Suprapubic skin (tissue), 4 donors: Measurements from ENCODE around the gene IRX1. TPM values are rescaled to one million over a fixed set of nuclear protein-coding genes. Genes with fewer than 3 reads are reported as not detected.
A peak's percentile ranks its signal among the peaks of the same experiment; 100 is the strongest.

Experiments used
- DNase-seq, 2 donors: peaks; one replicate each; pipeline ENCODE4 v3.0.0-alpha.2; 2019; ENCODE audit warnings: low spot score in 2 of 2
- H3K27ac ChIP-seq: fragments of 200-600 bp; sonication (generic); one replicate; pipeline ENCODE4 v1.5.1; 2019
- H3K27me3 ChIP-seq: fragments of 200-600 bp; sonication (generic); one replicate; pipeline ENCODE4 v1.5.1; 2019
- H3K36me3 ChIP-seq: fragments of 200-600 bp; sonication (generic); one replicate; pipeline ENCODE4 v1.5.1; 2019
- H3K4me1 ChIP-seq: fragments of 200-600 bp; sonication (generic); one replicate; pipeline ENCODE4 v1.5.1; 2019
- H3K4me3 ChIP-seq: fragments of 200-600 bp; sonication (generic); one replicate; pipeline ENCODE4 v1.5.1; 2019; ENCODE audit warnings: mild to moderate bottlenecking
- H3K9me3 ChIP-seq: fragments of 200-600 bp; sonication (generic); one replicate; pipeline ENCODE4 v1.5.1; 2019
- CTCF ChIP-seq, 2 donors: fragments of 200-600 bp in 1 of 2; fragments of 450-650 bp in 1 of 2; sonication (generic) in 1 of 2; IDR thresholded peaks; one replicate each; pipeline ENCODE4 v1.5.1; 2016 to 2019; ENCODE audit warnings: antibody characterized with exemption in 2 of 2, mild to moderate bottlenecking in 1 of 2, moderate library complexity in 1 of 2
- EP300 ChIP-seq: sonication (generic); formaldehyde crosslinking; IDR thresholded peaks from one replicate; pipeline ENCODE4 v1.6.1; 2017; ENCODE audit warnings: antibody characterized with exemption
- POLR2A ChIP-seq, 2 donors: fragments of 450-650 bp; IDR thresholded peaks; one replicate each; pipeline ENCODE4 v1.6.1; 2017; ENCODE audit warnings: antibody characterized with exemption in 2 of 2, mild to moderate bottlenecking in 2 of 2, moderate library complexity in 2 of 2
- POLR2AphosphoS5 ChIP-seq, 3 donors: sonication (generic); formaldehyde crosslinking; IDR thresholded peaks; one replicate each; pipeline ENCODE4 v1.6.1; 2017; ENCODE audit warnings: antibody characterized with exemption in 3 of 3
- WGBS: methylation state at CpG from one replicate; pipeline ENCODE4 v1.1.5; 2018; 5-methylcytosine and 5-hydroxymethylcytosine counted together
- total RNA-seq, 4 donors: library from RNA; depleted of rRNA; stranded (reverse); fragments of >200 nt; gene quantifications; one replicate each; pipeline ENCODE4 v1.1.0, GENCODE V29; 2016

The IRX1 gene
- total RNA-seq, 4 donors from 2014 or later, result 4.2 to 7.9 (median 6.3) TPM

DNA sequence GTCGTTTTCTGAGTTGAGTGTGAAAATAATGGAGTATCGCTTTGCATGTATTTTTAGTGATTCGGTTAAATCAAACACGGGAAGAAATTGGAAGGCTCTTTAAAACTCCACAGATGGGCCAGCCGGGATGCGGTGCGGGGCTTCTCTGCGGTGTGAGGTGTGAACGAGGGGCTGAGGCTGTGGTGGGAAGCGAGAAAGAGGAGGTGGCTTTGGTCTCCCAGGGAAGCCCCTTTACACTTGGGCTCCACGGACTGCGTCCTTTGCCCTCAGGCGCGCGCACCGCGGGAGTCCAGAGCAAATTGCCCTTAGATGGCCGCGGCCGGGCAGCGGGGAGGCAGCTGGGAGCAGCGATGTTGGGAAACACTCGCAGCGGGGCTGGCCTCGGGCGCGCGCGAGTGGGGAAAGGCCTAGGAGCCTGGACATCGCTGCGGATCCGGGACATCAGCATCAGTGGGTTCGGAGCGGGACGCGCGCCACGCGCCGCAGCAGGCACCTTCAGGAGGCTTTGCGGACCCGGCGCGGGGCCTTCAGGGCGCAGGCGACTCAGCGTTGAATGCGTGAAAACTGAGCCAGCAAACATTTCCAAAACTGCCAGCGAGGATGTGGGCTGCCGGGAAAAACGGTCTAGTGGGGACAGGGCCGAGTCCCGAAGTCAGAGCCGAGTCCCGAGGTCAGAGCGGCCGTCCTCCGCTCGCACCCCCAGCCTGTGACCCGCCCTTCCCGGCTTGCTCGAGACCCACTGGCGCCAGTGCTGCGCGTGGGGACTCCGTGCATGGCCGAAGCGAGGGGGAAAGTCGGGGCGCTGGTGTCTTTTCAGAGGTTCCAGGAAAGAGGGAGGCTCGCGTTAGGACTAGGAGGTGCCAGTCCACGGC is 6.5 kb downstream of the IRX1 start:
- peaks cover 51% of the 10 kb centered on the region for H3K27me3 ChIP-seq

GRCh38 chr5:3602785-3603502 is 7.3 kb downstream of the IRX1 start:
- Histone ChIP-seq H3K4me3 (peak overlapping the region; percentile 20), H3K27me3 (peaks cover 44% of the 10 kb centered on the region), H3K9me3 (no peaks in the 10 kb centered on the region), H3K36me3 (peaks cover 2% of the 10 kb centered on the region), H3K4me1 (peaks cover 29% of the 10 kb centered on the region), H3K27ac (peak overlapping the region; percentile 15)
- peak in 1 of 2 donors; percentile 31 for TF ChIP-seq CTCF (IDR thresholded peaks at IDR 0.05)
- no peak for TF ChIP-seq POLR2A (IDR thresholded peaks at IDR 0.05)
- WGBS, result 58% methylated on average over 23 of the region's 45 CpGs
- no peak for DNase-seq

More for the DNA sequence above, 6.5 kb downstream of the IRX1 start:
- no peaks in the 10 kb centered on the region for H3K9me3 ChIP-seq
- peaks cover 29% of the 10 kb centered on the region for H3K4me1 ChIP-seq
- no peak for TF ChIP-seq POLR2AphosphoS5 (IDR thresholded peaks at IDR 0.05)
- no peak for TF ChIP-seq EP300
- no peak for TF ChIP-seq CTCF (IDR thresholded peaks at IDR 0.05)
- TF ChIP-seq POLR2A (IDR thresholded peaks at IDR 0.05), result no peak
- H3K27ac ChIP-seq, result peak overlapping the region; percentile 15
- no peak for DNase-seq
- H3K4me3 ChIP-seq, result peak overlapping the region; percentile 20
- peaks cover 2% of the 10 kb centered on the region for H3K36me3 ChIP-seq
- 78% methylated on average over 56 of the region's 73 CpGs for WGBS

DNA sequence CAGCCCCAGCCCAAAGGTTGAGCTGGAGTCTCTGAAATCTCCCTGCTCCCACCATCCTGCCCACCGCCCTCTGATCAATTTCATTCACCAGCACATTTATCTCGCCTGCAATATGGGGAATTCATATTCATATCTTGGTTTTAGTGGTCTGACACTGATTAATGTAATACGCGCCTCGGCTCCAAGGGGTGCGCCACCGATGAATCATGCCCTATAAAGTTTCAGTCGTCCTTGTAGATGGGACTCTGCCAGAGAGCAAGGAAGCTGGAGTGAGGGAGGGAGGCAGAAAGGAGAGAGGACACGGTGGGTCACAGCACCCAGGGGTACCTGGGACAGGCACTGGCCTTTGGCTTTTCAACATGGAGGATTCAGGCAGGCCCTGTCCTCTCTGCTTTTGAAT is 8.9 kb downstream of the IRX1 start:
- H3K27me3 ChIP-seq, result peaks cover 31% of the 10 kb centered on the region
- peaks cover 20% of the 10 kb centered on the region for H3K4me1 ChIP-seq
- H3K9me3 ChIP-seq, result no peaks in the 10 kb centered on the region
- H3K27ac ChIP-seq, result no peak overlapping the region
- WGBS, result 69% methylated on average over 9 of the region's 9 CpGs
- TF ChIP-seq POLR2A (IDR thresholded peaks at IDR 0.05), result no peak
- no peak for TF ChIP-seq POLR2AphosphoS5 (IDR thresholded peaks at IDR 0.05)
- TF ChIP-seq EP300, result no peak
- TF ChIP-seq CTCF (IDR thresholded peaks at IDR 0.05), result no peak
- DNase-seq, result no peak
- H3K4me3 ChIP-seq, result no peak overlapping the region
- peaks cover 2% of the 10 kb centered on the region for H3K36me3 ChIP-seq

- peaks cover 13% of the 10 kb centered on the region for H3K4me1 ChIP-seq
- H3K4me3 ChIP-seq, result no peak overlapping the region
- DNase-seq, result no peak
- 75% methylated on average over 31 of the region's 32 CpGs for WGBS
- TF ChIP-seq POLR2AphosphoS5 (IDR thresholded peaks at IDR 0.05), result no peak
- TF ChIP-seq CTCF (IDR thresholded peaks at IDR 0.05), result no peak
- TF ChIP-seq POLR2A (IDR thresholded peaks at IDR 0.05), result no peak
- TF ChIP-seq EP300, result no peak
- H3K27ac ChIP-seq, result peak overlapping the region; percentile 66
- peaks cover 22% of the 10 kb centered on the region for H3K27me3 ChIP-seq
- no peaks in the 10 kb centered on the region for H3K36me3 ChIP-seq
- H3K9me3 ChIP-seq, result no peaks in the 10 kb centered on the region
These were observed 9.8 kb downstream of the IRX1 start for GRCh38 chr5:3605298-3606010.
